Astrocyte of the spinal cord (primary cell): Measurements from ENCODE around the gene ID2.

Experiments
- DNase-seq: peaks from one replicate; pipeline ENCODE4 v3.0.0; 2011; ENCODE audit warnings: low read depth, low spot score
- H3K4me3 ChIP-seq: 2 replicates; pipeline ENCODE4 v1.5.1; 2011; ENCODE audit warnings: low read depth, mild to moderate bottlenecking, low read length, moderate library complexity
- in situ Hi-C: cut with HindIII; loops from 2 replicates; pipeline ENCODE4 v1.10.0; 2017; ENCODE audit warnings: low sequenced_read_pairs
- TF ChIP-seq, protein P1 (sequence below): IDR thresholded peaks from 2 replicates; pipeline ENCODE4 v1.5.1; 2012; ENCODE audit warnings: low read depth, mild to moderate bottlenecking, low read length, inconsistent platforms

ID2 gene

DNA sequence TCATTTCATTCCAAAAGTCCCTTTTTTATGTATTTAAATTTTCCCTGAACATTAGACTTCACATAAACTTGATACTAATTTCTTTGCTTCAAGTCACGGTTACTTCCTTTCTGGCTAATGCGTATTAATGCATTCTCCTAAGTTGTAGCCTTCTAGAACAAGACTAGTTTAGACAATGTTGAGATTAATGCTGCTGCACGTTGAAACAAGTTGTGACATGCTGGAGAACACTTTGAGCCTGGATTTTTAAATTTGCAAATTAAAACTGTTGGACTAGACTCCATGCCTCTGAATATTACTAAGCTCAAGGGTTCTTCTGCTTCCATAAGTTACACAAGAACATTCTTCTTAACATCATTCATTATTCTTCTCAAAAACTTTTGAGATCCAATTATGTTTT lies 29.1 kb downstream of the ID2 start:
- TF ChIP-seq, protein P1, sequence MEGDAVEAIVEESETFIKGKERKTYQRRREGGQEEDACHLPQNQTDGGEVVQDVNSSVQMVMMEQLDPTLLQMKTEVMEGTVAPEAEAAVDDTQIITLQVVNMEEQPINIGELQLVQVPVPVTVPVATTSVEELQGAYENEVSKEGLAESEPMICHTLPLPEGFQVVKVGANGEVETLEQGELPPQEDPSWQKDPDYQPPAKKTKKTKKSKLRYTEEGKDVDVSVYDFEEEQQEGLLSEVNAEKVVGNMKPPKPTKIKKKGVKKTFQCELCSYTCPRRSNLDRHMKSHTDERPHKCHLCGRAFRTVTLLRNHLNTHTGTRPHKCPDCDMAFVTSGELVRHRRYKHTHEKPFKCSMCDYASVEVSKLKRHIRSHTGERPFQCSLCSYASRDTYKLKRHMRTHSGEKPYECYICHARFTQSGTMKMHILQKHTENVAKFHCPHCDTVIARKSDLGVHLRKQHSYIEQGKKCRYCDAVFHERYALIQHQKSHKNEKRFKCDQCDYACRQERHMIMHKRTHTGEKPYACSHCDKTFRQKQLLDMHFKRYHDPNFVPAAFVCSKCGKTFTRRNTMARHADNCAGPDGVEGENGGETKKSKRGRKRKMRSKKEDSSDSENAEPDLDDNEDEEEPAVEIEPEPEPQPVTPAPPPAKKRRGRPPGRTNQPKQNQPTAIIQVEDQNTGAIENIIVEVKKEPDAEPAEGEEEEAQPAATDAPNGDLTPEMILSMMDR = no peak
- in situ Hi-C loops = no loop called here
- no peak for DNase-seq
- no peak overlapping the region for H3K4me3 ChIP-seq

DNA sequence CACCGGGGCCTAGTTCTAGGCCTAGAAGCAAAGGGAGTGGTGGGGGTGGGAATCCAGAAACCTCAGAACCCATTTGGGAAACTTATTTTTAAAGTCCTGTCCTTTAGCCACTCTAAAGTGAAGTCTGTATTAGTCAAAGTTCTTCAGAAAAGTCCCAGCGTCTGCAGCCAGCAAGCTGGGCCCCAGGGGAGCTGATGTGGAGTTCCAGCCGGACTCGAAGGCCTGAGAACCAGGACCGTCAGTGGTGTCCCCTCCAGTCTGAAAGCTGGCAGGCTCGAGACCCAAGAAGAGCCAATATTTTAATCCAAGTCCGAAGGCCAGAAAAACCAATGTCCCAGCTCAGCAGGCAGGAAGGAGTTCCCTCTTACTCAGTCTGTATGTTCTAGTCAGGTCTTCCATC lies 32.4 kb downstream of the ID2 start:
- in situ Hi-C loops = no loop called here
- TF ChIP-seq, protein P1 = no peak
- DNase-seq = no peak
- no peak overlapping the region for H3K4me3 ChIP-seq

DNA sequence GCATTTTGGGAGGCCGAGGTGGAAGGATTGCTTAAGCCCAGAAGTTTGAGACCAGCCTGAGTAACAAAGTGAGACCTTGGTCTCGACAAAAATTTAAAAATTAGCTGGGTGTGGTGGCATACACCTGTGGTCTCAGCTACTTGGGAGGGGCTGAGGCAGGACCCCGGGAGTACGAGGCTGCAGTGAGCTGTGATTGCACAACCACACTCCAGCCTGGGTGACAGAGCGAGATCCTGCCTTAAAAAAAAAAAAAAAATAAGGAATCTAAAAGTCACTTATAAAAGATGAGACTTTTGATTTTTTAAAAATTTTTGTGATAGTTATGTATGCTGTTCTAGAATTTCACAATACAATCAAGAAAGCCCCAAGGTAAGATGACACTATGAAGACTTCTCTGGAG lies 33.1 kb downstream of the ID2 start:
- TF ChIP-seq, protein P1 = no peak
- in situ Hi-C loops = no loop called here

DNA sequence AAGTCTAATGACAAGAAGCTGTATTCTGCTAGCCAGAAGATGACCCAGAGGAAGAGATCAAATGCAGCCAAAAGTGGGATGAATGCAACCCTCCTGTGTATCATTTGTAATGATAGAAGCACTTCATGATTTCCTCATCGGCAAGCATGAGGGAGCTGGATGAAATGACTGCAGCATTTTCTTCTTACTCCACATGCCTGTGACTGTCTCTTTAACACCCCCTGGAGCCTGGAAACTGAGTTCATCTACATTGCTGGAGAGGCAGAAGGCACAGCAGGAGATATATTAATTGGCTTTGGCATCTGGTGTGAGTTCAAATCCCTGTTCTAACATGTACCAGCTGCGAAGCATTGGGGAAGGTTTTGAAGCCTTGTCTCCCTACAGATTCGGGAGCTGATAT lies 37.7 kb downstream of the ID2 start:
- H3K4me3 ChIP-seq = no peak overlapping the region
- in situ Hi-C loops = no loop called here
- DNase-seq = peak; percentile 5
- TF ChIP-seq, protein P1 = no peak

More for the DNA sequence above, 33.1 kb downstream of the ID2 start:
- H3K4me3 ChIP-seq = no peak overlapping the region
- DNase-seq = no peak

DNA sequence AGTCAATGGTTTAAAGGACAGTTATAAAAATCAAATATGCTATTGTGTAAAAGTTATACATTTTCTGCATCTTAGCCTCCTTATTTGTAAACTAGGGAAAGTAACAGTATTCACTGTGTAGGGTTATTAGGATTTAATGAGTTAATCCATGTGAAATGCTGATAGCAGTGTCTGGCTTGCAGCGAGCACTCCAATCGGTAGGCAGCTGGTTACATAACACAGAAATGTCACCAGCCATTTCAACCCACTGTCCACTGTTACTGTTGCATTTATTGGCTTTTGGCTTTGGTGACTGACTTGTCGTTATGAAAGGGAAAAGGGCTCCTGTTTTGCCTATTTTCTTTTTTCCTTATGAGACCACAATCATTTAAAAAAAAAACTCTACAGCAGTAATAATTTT lies 38.9 kb downstream of the ID2 start:
- TF ChIP-seq, protein P1 = no peak
- no peak overlapping the region for H3K4me3 ChIP-seq
- DNase-seq = no peak
- in situ Hi-C loops = no loop called here

DNA sequence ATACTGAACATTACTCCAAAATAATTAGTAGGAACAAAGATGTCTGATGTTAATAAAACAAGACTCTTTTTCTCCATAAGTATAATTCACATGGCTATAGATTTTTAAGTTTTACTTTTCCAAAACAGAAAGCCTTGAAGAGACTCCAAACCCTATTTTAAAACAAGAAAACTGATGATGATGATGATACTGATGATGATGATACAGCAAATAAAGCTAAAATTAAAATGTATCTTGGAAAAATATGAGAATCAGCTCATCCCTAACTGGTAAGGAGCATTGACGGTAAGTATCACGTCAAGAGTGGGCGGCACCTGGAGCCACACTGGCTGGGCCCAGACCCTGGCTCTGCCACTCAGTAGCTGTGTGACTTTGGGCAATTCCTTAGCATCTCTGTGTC lies 39.6 kb downstream of the ID2 start:
- TF ChIP-seq, protein P1 = no peak
- in situ Hi-C loops = no loop called here
- no peak for DNase-seq
- no peak overlapping the region for H3K4me3 ChIP-seq

DNA sequence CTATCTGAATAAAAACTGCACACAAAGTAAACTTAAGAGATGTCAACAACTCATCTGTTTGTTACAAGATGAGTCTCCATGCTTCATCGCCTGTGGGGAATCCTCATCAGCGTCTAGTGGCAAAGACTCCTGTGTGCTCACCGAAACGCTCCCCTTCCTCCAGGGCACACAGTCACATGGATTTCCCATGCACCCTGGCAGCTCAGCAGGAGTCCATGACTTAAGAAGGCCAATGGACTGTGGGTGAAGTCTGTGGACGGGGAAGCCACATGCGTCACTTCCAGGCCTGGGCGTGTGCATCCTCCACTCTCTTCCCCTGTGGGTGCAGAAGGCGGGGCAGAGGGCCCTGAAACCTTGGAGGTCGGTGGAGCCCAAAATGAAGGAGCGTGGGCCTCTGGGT lies 41.1 kb downstream of the ID2 start:
- no peak for DNase-seq
- TF ChIP-seq, protein P1 = no peak
- in situ Hi-C loops = no loop called here
- no peak overlapping the region for H3K4me3 ChIP-seq
